ENCODE results near the gene MAB21L4.

DNA sequence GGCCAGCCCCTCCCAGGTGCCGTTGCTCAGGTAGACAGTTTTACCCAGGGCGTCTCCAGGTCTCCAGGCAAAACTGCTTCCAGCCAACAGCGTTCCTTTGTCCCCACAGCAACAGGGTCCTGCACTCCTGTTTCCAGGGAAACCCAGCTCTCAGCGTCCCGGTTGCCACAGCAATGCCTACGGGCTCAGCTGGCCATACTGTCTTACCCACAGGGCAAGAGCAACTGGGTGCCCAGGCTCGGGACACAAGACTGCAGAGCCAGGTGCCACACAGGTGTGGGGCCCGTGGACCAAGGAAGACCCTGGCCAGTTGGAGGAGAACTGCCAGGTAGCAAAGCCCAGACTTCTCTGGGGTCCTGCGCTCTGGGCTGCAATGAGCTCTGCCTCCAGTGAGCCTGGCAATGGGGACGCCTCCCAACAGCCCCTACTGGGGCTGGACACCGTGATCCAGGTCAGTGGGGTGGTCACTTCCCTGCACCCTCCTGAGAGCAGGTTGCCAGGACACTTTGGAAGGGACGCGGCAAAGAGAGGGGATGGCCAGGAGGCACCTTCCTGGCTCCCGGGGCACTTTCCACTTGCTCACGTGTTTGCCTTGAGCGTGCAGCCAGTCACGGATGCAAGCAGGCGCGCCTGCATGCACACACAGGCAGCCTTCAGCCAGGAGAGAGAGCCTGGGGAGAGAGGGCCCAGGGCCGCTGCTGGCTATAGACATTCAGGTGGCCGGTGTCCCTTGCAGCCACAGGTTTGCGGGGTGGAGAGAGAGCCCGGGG is 10.4 kb upstream of the MAB21L4 start, which contains the start of gene CROCC2:
- TF ChIP-seq, protein P1, sequence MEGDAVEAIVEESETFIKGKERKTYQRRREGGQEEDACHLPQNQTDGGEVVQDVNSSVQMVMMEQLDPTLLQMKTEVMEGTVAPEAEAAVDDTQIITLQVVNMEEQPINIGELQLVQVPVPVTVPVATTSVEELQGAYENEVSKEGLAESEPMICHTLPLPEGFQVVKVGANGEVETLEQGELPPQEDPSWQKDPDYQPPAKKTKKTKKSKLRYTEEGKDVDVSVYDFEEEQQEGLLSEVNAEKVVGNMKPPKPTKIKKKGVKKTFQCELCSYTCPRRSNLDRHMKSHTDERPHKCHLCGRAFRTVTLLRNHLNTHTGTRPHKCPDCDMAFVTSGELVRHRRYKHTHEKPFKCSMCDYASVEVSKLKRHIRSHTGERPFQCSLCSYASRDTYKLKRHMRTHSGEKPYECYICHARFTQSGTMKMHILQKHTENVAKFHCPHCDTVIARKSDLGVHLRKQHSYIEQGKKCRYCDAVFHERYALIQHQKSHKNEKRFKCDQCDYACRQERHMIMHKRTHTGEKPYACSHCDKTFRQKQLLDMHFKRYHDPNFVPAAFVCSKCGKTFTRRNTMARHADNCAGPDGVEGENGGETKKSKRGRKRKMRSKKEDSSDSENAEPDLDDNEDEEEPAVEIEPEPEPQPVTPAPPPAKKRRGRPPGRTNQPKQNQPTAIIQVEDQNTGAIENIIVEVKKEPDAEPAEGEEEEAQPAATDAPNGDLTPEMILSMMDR (IDR thresholded peaks at IDR 0.05), result no peak
- TF ChIP-seq POLR2A (IDR thresholded peaks at IDR 0.05) (no peak), POLR2AphosphoS5 (IDR thresholded peaks at IDR 0.05) (no peak)

Measured in prostate gland (tissue), 2 donors.